HG03439 (cell line): ENCODE data around the gene FAM20B.
"Not testable (repeated sequence)": the region's sequence is repeated elsewhere in the genome, so short reads cannot be mapped to it uniquely, and the experiment has no call there.

ENCODE experiments used
- ATAC-seq: cut with Tn5 transposase; IDR thresholded peaks from one replicate; pipeline ENCODE4 v1.9.1; 2021; ENCODE audit warnings: mild to moderate bottlenecking, moderate library complexity; ENCODE audit not compliant: unreplicated experiment

Gene FAM20B

DNA sequence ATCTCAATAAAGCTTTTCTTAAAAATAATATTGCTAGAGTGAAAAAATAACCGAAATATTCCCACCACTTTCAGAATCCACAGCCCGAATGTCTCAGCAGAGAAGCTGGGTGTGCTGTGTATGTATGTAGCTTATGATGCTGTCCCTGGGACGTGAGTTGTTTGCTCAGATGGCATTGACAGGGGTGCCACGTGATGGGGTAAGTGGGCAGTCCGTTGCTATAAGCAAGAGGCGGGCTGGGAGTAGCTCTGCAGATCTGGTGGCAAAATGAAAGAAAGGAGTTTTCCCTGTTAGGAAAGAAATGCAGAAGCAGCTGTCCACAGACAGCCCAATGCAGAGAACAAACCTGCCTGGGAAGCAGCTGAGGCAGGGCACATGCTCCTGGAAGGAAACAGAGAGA is 3.8 kb upstream of the FAM20B start:
- ATAC-seq = no peak

DNA sequence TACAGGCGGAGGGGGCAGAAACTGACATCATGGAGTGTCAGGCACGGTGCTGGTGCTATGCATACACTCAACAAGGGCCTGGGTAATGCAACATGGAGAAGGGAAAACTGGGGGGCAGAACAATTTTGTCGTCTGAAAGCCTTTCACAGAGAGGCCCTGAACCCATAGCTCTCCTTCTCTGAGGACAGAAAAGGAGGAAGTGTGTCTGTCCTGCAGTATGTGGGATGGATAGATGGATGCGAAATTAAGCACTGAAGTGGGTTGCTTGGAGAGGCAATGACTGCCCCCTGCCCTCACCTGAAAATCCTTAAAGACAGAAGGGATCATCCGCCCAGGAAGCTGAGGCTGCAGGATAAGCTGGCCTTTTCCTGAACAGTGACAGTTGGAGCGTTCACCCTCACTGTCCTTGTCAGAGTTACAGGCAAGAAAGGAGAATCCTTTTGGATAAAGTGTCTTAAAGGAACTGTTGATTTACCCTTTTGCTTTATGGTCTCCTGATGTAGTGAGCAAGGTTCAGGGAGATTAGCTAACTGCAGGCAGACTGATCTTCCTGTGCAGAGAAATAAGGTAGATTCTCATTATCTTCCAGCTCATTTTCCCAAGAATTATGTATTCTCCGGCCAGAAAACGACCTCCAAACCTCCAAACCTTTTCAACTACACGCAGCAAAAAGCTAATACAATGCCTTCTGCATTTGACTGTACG is 1.6 kb upstream of the FAM20B start:
- ATAC-seq = no peak

DNA sequence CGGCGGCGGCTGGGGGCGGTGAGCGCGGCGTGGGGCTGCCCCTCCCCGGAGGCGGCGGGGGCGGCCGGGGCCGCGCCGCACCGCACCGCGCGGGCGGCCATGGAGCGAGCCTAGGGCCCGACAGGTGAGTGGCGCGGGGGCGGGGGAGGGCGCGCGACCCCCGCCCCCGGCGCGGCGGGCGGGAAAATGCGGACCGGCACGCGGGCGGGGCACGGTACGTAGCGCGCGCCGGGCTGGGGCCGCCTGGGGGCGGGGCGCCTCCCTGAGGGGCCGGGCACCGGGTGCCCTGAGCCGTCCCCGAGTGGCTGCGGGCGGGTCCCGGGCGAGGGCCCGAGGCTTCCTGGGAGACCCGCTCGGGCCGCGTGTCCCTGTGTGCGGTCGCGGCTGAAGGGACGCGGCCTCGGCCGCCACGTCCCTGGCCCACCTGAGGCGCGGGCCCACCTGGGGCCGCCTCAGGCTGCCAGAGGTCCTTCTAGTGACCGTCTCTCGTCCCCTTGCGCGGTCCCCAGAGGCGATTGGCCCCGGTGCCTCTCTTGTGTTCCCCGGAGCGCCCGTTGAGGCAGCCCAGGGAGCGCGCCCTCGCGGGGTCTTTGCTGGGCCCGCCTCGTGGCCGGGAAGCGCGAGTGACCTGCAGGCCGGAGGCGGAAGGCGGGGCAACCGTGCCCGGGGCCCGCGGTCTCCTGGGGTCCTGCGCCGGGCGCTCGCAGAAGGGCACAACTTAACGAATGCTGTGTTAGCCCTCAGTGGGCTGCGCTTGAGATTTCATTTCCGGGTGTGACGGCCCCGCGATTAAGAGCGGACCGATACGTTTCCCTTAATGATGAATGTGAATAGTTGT is 500 bp downstream of the FAM20B start:
- ATAC-seq = peak; percentile 80

DNA sequence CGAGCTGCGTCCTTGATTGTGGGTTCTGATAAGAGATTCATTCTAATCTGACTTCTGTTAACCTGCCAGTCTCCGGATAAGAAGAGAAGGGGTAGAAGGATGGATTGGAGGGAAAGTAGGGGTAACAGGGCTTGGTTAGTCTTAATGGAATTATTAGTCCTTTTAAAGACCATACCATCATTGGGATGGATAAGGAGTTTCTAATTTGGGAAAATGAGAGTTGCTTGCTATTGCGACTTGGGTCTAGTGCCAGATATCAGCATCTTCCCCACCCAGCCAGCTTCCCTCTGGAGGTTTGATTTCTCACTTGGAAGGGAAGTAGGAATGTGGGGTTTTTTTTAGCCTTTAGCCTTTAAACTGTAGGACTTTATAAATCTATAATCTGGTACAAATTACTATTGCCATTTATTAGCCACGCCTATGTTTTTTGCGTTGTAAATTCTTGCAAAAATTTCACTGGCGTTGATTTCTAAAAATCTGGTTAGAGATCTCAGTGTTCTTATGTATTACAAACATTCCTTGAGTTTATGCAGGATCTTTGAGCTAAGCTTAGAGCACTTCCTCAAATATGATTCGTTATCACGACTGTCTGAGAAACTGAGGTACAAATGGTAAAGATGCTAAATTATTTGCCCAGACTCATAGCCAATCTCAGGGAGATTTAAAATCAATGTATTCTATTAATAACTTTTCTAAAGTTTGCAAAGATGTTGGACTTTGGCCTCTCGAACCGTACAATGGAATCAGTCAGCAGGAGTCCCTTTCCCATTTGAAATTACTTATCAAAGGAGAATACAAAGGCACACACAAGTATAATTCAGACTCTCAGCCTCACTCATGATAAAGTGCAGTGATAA is 1.3 kb downstream of the FAM20B start:
- ATAC-seq = no peak

DNA sequence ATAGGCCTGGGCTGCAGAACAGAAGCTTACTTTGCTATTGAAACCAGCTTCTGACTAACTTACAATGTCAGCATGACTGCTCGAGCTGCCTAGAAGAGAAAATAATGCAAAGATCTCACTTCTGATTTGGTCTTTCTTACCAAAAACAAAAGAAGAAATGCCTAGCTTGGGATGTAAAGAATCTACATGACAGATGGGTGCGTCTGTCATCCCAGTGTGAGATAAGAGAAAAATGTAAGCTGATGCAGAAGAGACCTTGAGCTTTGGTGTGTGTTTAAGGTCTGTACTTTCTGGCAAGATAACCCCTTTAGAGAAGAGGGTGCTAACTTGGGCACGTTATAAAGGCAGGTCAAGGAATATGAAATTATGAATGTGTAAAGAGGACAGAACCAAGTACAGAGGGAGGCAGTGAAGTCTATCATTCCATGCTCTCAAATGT is 3.6 kb downstream of the FAM20B start:
- ATAC-seq = no peak

DNA sequence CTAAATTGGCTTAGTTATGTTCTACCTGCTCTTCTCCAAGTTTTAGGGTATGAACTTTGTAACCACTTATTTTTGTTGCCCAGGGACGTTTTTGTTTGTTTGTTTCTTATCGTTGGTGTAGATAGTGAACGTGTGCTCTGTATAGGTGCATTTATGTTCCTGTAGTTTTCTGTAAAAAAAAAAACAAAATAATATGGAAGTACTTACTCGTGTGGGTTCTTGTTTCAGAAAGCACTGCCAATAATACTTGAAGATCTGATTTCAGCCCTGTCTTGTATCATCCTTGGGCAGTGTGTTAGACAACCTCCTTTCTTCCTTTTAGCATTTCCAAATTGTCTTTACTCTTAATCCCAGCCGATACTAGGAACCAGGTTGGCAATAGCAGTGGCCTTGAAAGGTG is 4.4 kb downstream of the FAM20B start:
- ATAC-seq = no peak

DNA sequence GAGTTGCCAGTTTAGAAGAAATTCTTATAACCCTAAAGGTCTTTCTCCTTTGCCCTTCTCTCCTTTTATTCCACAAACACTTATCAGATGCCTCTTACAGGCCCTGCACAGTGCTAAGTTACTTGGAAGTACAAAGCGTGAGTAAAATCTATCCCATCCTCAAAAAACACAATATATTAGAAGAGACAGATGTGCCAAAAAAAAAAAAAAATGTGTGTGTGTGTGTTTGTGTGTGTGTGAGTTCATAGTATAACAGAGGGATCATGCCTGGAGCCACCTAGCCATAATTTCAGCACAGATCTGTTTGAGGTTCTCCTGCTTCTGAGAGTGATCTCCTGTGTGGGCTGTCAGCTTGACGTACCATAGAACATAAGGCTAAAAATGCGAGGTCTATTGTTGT is 5.0 kb downstream of the FAM20B start:
- no peak for ATAC-seq

DNA sequence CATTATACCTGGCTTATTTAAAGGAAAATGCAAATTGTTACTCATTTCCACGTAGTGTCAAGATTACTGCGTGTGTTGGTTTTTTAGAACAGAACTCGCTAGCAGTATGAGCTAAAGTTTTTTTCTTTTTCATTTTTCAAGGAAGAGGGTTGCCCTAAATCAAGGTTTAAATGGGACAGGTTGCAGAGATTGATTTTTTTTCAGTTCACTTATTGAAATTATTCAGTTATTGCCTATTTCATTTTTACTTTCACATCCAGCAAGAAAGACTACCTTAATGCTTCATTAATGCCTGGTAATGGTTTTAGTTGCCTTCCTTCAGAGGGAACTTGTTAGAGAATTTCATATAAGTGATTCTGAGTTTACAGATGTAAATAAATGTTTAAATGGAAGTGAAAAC is 5.6 kb downstream of the FAM20B start:
- no peak for ATAC-seq

DNA sequence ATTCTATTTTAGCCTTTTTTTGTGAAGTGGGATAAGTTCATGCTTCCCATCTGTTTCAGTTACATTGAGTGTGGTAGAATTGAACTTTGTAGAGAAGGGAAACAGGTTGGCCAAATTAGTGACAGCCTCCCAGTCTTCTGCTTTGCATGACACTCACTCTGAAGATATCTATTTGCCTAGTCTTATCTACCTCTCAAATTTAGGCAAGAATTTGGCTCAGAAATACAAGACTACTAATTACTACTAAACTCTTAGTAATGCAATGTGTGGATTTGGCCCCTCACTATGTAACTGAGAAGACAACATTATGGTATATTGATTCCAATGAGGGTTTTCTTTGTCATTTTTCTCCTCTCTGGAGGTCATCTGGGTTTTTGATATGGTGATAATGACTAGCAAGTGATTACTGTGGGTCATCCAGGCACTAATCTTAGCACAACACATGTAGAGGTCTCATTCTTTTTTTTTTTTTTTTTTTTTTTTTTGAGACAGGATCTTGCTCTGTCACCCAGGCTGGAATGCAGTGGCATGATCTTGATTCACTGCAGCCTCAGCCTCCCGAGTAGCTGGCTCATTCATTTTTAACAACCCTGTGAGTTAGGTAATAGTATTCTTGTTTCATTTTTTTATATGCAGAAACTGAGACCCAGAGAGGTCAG is 6.3 kb downstream of the FAM20B start:
- no peak for ATAC-seq

DNA sequence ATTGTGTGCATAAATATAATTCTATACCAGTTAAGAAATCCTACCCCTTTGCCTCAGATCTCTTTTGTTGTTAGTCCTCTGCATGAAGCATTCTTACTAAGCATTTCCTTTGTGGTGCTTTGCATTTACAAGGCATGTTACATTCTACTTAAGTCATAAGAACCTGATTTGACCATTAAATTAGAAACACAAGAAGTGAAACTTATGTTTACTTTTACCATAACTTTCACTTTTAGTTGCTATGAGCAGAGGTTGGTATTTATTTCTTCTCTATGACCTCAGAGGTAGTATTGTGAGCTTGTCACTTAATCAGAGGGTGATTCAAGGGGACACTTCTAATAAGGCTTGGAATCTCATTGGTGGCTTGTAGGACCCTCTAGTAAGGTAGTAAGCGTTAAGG is 9.0 kb downstream of the FAM20B start:
- peak; percentile 86 for ATAC-seq

DNA sequence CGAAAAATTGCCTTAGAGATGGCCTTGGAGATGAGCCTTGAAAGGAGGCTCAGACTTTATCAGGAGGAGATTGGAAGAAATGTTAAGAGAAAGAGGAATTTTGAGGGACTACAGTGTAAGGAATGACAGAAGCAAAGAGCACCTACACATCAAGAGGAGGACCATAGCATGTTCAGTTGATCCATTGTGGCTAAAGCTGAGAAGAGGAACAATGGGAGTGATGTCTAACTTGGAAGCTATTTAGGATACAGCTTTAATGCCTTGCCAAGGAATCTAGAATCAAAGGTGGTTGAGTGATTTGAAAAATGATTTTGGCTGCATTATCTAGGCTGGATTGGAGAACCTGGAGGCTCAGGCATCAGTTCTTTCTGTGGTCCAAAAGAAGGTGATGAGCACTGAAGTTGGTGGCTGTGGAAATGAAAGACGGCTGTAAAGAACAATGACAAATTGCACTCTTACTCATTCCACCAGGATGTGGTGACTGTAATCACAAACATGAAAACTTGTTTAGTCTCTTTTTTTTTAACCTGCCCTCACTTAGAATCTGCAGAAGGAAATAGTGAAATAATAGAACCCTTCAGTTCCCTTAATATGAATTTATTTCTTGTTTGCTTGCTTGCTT is 11.3 kb downstream of the FAM20B start:
- ATAC-seq = no peak

DNA sequence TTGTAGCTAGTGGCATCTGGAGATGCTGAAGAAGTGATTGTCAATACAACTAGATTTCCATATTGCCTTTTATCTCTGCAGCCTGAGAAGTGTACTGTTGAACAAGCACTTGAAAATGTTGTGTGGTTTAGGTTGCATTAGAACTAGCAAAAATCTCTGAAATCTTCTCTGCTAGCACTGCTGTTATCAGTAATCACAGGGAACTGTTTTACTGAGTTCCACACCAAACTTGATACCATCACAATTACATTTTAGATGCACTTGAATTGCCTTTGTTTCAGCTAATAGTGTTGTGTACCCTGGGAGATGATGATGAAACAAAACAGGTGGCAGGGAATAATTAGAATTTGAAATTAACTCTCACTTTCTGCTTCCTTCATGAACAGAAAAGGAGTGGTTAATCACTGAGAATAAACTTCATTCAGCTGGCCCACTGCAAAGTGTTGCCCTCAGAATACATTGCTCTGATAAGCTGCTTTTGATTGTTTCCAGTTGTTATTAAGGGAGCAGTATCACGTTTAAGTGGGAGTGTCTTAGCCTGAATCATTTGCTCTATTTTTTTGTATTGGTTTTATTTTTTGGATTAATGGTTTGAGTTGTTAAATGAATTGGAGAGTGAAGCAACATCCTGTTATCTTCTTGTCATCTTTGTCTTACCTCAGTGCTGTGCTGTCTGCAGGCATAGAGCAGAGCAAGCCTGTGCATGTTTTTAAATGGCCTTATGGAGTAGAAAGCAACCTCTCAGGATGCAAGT is 13.0 kb downstream of the FAM20B start:
- ATAC-seq = no peak

DNA sequence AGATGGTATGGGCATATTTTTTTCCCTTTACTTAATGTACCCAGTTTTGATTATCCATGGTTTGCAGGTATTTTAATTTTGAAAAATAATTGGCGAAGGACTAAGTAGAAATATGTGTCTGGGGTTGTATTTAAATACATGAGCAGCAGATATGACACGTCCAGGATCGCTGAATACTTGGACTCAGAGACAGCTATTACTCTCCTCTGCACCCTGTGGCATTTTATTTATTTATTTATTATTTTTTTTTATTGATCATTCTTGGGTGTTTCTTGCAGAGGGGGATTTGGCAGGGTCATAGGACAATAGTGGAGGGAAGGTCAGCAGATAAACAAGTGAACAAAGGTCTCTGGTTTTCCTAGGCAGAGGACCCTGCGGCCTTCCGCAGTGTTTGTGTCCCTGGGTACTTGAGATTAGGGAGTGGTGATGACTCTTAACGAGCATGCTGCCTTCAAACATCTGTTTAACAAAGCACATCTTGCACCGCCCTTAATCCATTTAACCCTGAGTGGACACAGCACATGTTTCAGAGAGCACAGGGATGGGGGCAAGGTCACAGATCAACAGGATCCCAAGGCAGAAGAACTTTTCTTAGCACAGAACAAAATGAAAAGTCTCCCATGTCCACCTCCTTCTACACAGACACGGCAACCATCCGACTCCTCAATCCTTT is 13.9 kb downstream of the FAM20B start:
- not testable (repeated sequence) for ATAC-seq

DNA sequence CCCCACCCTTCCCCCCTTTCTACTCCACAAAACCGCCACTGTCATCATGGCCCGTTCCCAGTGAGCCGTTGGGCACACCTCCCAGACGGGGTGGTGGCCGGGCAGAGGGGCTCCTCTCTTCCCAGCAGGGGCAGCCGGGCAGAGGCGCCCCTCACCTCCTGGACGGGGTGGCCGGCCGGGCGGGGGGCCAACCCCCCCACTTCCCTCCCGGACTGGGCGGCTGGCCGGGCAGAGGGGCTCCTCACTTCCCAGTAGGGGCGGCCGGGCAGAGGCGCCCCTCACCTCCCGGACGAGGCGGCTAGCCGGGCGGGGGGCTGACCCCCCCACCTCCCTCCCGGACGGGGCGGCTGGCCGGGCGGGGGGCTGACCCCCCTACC is 14.5 kb downstream of the FAM20B start:
- ATAC-seq = not testable (repeated sequence)

DNA sequence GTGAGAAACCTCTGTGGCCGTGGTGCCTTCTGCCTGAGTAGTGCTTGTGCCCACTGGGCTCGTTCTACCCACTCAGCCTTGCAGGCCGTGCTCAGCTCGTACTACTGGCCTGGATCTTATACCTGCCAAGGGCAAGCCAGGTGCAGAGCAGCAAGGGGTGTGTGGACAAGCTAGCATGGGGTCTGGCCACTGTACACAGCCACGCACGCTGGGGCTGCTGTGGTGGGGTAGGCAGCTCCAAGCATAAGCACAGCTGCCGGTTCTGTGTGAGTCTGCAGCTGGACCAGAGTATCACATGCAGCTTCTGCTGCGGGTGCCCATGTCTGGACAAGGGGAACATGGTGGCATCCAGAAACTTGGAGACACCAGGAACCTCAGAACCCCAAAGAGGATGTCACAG is 16.4 kb downstream of the FAM20B start:
- no peak for ATAC-seq

DNA sequence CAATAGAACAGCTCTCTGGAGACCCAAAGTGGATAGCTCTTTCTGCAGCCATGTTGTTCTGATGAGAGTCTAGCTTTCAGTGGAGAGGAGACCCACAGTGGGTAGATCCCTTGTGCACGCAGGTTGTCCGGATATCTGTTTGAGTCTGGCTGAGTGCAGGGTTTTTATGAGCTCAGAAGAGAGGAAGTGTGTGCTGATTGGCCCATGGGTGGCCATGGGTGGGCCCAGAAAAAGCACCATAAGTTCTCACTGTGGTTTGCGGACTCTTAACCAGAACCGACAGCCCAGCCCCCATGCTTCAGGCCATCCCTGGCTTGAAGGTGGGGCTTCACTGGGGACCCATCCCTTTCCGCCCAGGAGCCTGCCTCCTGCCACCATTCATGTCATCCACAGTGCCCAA is 17.0 kb downstream of the FAM20B start:
- ATAC-seq = no peak

DNA sequence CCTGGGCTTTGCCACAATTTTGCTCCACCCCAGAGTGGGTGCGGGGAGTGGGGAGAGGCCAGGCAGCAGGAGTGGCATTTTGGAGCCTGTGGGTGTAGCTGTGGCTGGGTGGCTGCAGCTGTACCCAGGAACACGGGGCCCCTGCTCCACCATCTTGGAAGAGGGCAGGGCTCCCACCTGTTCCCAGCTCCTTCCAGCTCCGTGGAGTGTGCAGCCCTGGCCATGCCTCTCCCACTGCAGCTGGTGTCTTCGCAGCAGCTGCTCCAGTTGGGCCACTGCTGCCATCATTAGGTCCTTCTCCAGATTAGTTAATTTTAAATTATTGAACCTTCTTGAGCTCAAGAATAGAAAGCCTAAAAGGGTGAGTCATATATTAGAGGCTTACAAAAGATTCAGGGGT is 17.6 kb downstream of the FAM20B start:
- no peak for ATAC-seq

DNA sequence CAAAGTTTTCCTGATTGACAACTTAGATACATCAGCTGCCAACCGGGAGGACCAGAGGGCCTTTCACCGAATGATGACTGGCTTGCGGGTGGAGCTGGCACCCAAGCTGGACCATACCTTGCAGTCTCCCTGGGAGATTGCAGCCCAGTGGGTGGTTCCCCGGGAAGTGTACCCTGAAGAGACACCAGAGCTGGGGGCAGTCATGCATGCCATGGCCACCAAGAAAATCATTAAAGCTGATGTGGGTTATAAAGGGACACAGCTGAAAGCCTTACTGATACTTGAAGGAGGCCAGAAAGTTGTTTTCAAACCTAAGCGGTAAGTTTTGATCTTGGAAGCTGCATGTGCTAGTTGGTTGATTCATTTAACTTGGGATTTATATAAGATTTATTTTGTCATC is 18.2 kb downstream of the FAM20B start:
- no peak for ATAC-seq
